ENCODE results near the gene RGS14.
"Not testable (repeated sequence)": the region's sequence is repeated elsewhere in the genome, so short reads cannot be mapped to it uniquely, and the experiment has no call there.

Gene RGS14

DNA sequence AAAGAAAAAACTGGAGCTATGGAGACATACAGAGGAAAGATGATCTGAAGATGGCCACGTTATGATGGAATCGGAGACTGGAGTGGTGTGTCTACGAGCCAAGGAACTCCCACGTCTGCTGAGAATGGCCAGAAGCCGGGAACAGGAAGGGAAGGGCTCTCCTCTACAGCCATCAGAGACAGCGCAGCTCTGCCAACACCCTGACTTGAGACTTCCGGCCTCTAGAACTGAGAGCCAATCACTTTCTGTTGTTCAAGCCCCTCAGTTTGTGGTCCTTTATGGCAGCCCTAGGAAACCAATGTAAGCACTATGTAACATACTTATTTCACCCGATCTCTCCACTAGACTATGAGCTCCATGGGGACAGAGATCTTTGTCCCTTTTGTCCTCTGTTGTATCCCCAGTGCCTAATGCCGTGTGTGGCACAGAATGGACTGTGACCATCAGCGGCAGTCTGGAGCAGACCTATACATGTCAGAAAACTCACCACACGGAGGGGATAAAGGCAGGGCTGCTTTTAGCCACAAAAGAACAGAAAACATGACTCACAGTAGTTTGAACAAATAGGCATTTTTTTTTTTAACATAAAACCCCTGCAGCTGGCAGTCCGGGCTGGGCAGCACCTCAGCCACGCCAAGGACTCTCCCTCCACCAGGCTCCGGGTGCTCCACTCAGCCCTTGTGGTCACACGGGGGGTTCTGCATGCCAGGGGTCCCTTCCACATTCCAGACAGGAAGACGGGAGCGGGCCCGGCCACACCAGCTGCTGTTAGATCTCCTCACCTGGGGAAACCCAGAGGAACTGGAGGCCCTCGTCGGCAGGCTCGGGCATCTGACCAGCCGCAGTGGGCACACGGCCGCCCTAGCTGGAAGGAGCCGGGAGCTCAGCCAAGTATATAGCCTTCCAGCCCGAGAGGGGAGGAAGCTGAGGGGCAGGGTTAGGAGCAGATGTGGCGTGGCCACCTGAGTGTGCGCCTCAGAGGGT is 29.9 kb upstream of the RGS14 start:
- DNase-seq (ENCODE audit: low read depth): no peak

- no peak for DNase-seq (ENCODE audit: low read depth)
Measured at GRCh38 chr5:177328545-177329231, 29.0 kb upstream of the RGS14 start.

DNA sequence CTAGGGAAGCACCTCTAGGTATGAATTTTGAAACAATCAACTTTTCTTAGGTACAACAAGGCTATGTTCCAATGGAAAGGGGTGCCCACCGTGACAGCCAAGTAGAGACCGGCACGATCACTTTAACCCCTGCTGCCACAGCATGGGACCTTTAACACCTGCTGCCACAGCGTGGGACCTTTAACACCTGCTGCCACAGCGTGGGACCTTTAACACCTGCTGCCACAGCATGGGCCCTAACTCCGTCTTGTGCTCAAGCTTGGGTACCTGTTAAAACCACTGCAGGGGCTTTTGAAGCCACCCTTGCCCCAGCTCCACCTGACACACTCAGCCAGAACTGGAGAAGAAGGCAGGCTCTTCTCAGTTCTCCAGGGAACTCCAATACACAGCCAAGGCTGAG is 27.8 kb upstream of the RGS14 start:
- no peak for DNase-seq (ENCODE audit: low read depth)

GRCh38 chr5:177330991-177331842 is 26.5 kb upstream of the RGS14 start:
- no peak for DNase-seq (ENCODE audit: low read depth)

DNA sequence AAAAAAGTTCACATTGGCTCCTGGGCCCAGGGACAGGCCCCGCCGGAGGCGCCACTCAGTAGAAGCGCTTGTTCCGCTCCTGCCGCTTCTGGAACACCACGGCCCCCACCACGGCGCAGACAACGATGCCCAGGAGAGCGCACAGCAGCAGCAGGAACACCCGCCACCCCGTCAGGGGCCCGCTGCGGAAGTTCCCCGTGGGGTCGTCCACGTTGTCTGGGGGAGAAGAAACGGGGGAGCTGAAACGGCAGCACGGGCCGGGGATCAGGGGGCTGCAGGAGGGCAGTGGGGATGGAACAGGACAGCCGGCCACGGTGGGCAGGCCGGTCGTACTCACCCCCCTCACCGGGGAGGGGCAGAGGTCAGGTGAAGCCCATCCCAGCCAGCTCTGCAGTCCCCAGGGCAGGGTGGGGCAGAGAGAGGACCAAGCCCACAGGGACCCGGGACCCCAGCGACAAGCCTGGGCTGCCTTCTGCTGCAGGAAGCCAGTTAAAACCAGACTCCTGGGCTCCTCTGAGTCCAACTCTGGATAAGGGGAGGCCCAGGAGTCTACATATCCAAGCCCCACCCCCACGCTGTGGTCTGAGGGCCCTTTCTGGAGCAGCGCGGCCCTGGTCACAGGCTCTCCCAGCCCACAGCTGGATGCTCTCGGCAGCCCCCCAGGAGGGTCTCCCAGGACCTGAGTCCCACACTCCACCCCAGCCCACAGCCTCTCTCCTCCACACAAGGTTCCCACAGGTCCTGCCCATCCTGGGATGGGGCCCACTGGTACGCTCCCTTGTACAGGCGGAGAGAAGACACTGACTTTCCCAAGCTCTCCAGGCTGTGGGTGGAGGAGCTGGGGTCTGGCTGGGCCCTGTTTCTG is 25.5 kb upstream of the RGS14 start:
- DNase-seq (ENCODE audit: low read depth): no peak

DNA sequence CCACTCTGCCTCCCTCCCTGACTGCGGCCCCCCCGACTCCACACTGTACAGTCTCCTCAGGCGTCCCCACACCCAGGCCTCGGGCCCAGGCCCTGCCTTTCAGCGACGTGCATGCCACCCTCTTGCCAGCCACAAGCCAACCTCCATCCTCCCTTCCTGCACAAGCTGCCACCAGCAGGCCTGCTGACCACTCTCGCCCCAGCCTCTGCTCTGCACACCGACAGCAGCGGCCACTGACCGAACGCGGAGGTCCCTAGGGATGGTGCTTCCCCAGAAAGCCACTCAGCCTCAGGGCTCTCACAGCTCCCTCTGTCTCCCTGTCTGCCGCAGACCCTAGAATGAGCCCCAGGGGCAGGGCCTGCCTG is 24.8 kb upstream of the RGS14 start:
- no peak for DNase-seq (ENCODE audit: low read depth)

- DNase-seq (ENCODE audit: low read depth): no peak
Measured at GRCh38 chr5:177333420-177334154, 24.1 kb upstream of the RGS14 start.

GRCh38 chr5:177334155-177334551 is 23.6 kb upstream of the RGS14 start:
- DNase-seq (ENCODE audit: low read depth): no peak

- DNase-seq (ENCODE audit: low read depth): no peak
Measured at GRCh38 chr5:177334781-177335700, 22.7 kb upstream of the RGS14 start.

DNA sequence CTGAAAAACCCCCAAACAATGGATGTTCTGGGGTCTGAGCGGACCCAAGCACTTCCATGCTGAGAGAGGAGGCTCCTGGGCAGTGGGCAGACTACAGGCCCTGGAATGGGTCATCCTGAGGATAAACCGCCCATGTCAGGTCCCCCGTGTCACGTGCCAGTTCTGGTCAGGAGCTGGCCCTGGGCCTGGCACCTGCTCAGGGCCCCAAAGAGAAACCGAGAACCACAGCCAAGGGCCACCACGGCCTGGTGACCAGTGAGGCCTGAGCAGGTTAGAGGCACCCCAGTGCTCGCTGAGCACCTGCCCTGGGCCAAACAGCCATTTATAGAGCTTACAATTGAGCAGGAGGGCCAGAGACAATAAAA is 22.0 kb upstream of the RGS14 start:
- DNase-seq (ENCODE audit: low read depth): no peak

- no peak for DNase-seq (ENCODE audit: low read depth)
Measured at GRCh38 chr5:177336112-177336511, 21.6 kb upstream of the RGS14 start.

- no peak for DNase-seq (ENCODE audit: low read depth)
Measured at GRCh38 chr5:177336603-177337494, 20.9 kb upstream of the RGS14 start.

DNA sequence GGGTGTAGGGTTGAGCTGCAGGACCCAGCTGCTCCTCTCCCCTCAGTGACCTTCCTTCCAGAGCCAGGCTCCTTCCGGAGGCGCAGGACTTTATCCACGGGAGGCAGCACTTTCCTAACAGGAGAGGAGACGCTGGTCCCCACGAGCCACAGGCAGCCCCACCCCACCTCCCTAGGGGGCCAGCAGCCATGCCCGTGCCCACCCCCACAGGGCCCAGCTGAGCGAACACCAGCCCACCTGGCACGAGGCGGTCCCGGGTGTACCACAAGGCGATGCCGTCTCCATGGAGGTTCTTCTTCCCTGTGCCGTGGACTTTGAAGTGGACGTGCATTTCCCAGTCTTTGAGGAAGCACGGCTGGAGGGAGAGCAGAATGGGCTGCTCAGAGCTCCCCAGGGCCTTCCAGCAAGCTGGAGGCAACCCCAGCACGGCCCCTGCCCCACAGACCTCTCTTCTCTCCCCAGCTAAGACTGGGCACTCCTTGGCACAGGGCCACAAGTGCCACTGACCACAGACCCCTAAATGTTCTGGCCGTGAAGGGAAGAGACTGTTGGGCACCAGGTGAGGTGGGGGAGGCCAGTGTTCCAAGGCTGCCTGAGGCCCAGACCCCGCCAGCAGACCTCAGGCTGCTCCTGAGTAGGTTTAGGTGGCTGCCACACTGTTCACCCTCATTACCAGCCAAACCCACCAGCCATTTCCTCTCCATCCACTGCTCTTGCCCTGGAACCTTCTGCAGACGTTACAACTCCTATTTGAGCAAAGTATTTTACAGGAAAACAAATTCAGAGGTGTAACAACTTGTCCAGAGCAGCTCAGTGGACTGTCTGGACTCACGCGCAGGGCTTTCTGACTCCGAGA is 19.2 kb upstream of the RGS14 start:
- DNase-seq (ENCODE audit: low read depth): no peak

- no peak for DNase-seq (ENCODE audit: low read depth)
Measured at GRCh38 chr5:177339107-177339638, 18.6 kb upstream of the RGS14 start.

- not testable (repeated sequence) for DNase-seq (ENCODE audit: low read depth)
Measured at GRCh38 chr5:177343000-177343399, 14.7 kb upstream of the RGS14 start.

- no peak for DNase-seq (ENCODE audit: low read depth)
Measured at GRCh38 chr5:177343777-177344176, 13.9 kb upstream of the RGS14 start.

GRCh38 chr5:177344891-177345290 is 12.8 kb upstream of the RGS14 start:
- DNase-seq (ENCODE audit: low read depth): no peak
